Spleen (tissue), 13 donors: ENCODE measurements around the gene AGXT2. TPM values are rescaled to one million over a fixed set of nuclear protein-coding genes. Genes with fewer than 3 reads are reported as not detected.

Experiments used
- DNase-seq: peaks from one replicate; pipeline ENCODE4 v3.0.0-alpha.2; 2020
- H3K27ac ChIP-seq, 8 donors: fragments of 200-600 bp; sonication (generic) in 7 of 8; 1 replicate in 4 of 8; 2 replicates in 4 of 8; pipeline versions ENCODE4 v1.5.0 to v1.8.0; 2016 to 2021; ENCODE audit warnings: inconsistent platforms in 4 of 8, mild to moderate bottlenecking in 4 of 8, moderate library complexity in 1 of 8
- H3K27me3 ChIP-seq, 7 donors: fragments of 200-600 bp; sonication (generic) in 6 of 7; replicated peaks in 1 of 7; 1 replicate in 4 of 7; 2 replicates in 3 of 7; pipeline versions ENCODE4 v1.5.0 to v1.8.0; 2016 to 2021; ENCODE audit warnings: inconsistent platforms in 3 of 7, mild to moderate bottlenecking in 1 of 7
- H3K36me3 ChIP-seq, 6 donors: fragments of 200-600 bp; sonication (generic) in 5 of 6; 1 replicate in 4 of 6; 2 replicates in 2 of 6; pipeline versions ENCODE4 v1.5.0 to v1.8.0; 2016 to 2021; ENCODE audit warnings: inconsistent platforms in 2 of 6
- H3K4me1 ChIP-seq, 6 donors: fragments of 200-600 bp; sonication (generic) in 5 of 6; 1 replicate in 3 of 6; 2 replicates in 3 of 6; pipeline versions ENCODE4 v1.5.0 to v1.8.0; 2016 to 2021; ENCODE audit warnings: inconsistent platforms in 3 of 6
- H3K4me3 ChIP-seq, 8 donors: fragments of 200-600 bp; sonication (generic) in 7 of 8; 1 replicate in 4 of 8; 2 replicates in 4 of 8; pipeline versions ENCODE4 v1.5.0 to v1.8.0; 2016 to 2021; ENCODE audit warnings: inconsistent platforms in 4 of 8, mild to moderate bottlenecking in 4 of 8, moderate library complexity in 2 of 8
- H3K9me3 ChIP-seq, 8 donors: fragments of 200-600 bp; sonication (generic) in 7 of 8; 1 replicate in 4 of 8; 2 replicates in 4 of 8; pipeline versions ENCODE4 v1.5.0 to v1.8.0; 2016 to 2021; ENCODE audit warnings: inconsistent platforms in 4 of 8
- POLR2A ChIP-seq, 3 donors: fragments of 450-650 bp; IDR thresholded peaks; one replicate each; pipeline ENCODE4 v1.5.1; 2017; ENCODE audit warnings: antibody characterized with exemption in 3 of 3, mild to moderate bottlenecking in 1 of 3
- POLR2AphosphoS5 ChIP-seq, 3 donors: sonication (generic); formaldehyde crosslinking; IDR thresholded peaks; one replicate each; pipeline ENCODE4 v1.5.1; 2017; ENCODE audit warnings: antibody characterized with exemption in 3 of 3
- WGBS, 5 donors: extraction: QIAGEN DNeasy Blood & Tissue Kit in 3 of 5; methylation state at CpG; one replicate each; pipeline versions ENCODE4 v1.1.5 to v1.1.7; 2013 to 2018; 5-methylcytosine and 5-hydroxymethylcytosine counted together
- intact Hi-C: fragments of 100-400 bp; cut with DNase I; formaldehyde crosslinking; loops from one replicate; pipeline ENCODE4 v1.15.0; 2023; ENCODE audit warnings: low total_unique reads
- long read RNA-seq, 2 donors: transcript quantifications; one replicate each; lab custom pipeline, GENCODE V29; 2026
- polyA plus RNA-seq, 3 donors: library from polyadenylated mRNA; stranded (reverse); fragments of 200-250 nt; gene quantifications; one replicate each; pipeline ENCODE4 v1.2.1, GENCODE V29; 2013
- total RNA-seq, 7 donors: library from RNA; depleted of rRNA in 3 of 7; stranded (reverse); fragments of >200 nt in 3 of 7; fragmentation: NEBNext Ultra II Directional in 4 of 7; extraction: Animal tissue kit (Norgen Biotek cat#: 25700) in 4 of 7; gene quantifications; one replicate each; pipeline versions ENCODE4 v1.1.0 to v1.2.1, GENCODE V29; 2016 to 2021
- TF ChIP-seq, protein P1 (sequence below), 11 experiments: fragments of 200-600 bp in 7 of 11; fragments of 450-650 bp in 4 of 11; sonication (generic) in 4 of 11; IDR thresholded peaks in 8 of 11; conservative IDR thresholded peaks in 3 of 11; 1 replicate in 7 of 11; 2 replicates in 4 of 11; pipeline versions ENCODE4 v1.4.0 to v1.8.0; 2016 to 2021; ENCODE audit warnings: antibody characterized with exemption in 11 of 11, inconsistent platforms in 4 of 11, mild to moderate bottlenecking in 1 of 11
- donor health status: healthy with polysubstance abuse.
- donor health status: DM: no; HTN: no; CAD: no; lungs with moderate emphysema.
- donor health status: DM: no; HTN: no; CAD: no.
- donor health status: Bipolar disorder and iron deficiency.
- donor health status: healthy.
- donor health status: DM: no; HTN: no; CAD: no.
- donor health status: DM: yes; HTN: yes; CAD: no.

AGXT2 gene
- total RNA-seq, result not detected
- not detected for polyA plus RNA-seq
- long read RNA-seq, donor 1, result 0 reads
- long read RNA-seq, donor 2, result 0 reads

DNA sequence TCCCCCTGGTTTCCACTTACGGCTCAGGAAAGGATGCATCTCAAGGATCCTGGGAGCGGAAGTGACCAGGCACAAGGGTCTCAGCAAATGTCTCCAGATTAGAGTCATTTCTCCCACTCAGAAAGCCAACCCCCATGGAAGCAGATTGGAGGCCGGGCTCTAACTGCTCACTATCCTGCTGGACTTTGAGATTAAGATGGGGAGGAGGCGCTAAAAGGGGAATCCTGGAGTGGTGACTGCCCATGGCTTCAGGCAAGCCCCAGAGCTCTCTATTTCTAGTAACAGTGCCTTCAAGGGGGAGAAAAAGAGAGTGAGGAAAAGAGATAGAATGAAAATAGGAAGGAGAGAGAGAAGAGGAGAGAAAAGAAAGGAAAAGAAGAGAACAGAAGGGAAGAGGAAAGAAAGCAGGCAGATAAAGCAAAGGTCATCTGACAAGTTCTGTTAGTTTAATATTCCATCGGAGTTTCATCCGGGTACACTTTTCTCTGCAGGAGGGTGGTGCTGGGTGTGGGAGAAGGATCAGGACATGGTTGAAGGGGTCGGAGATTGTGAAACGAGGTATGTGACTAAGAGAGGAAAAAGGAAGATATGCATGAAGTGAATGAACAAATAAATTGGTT is at the start of gene AGXT2:
TSS of gene AGXT2 (minus strand) at position 165 of the 620 bp plus-strand sequence. CDS start at position 108, 57 bp downstream.
- WGBS, 5 donors, result 78 to 89% (median 83%) methylated on average over 8 of the region's 8 CpGs
- no peak for DNase-seq
- H3K9me3 ChIP-seq, result no peaks in the 10 kb centered on the region
- intact Hi-C loops, result no loop called here
- peaks cover 0 to 14% (median 0%) of the 10 kb centered on the region in 7 donors for H3K27me3 ChIP-seq
- no peak within 1 kb of the TSS for H3K4me3 ChIP-seq
- H3K4me1 ChIP-seq, result no peaks in the 10 kb centered on the region
- H3K27ac ChIP-seq, result no peak within 1 kb of the TSS
- TF ChIP-seq POLR2A (IDR thresholded peaks at IDR 0.05) (no peak), POLR2AphosphoS5 (IDR thresholded peaks at IDR 0.05) (no peak)
- TF ChIP-seq, protein P1, sequence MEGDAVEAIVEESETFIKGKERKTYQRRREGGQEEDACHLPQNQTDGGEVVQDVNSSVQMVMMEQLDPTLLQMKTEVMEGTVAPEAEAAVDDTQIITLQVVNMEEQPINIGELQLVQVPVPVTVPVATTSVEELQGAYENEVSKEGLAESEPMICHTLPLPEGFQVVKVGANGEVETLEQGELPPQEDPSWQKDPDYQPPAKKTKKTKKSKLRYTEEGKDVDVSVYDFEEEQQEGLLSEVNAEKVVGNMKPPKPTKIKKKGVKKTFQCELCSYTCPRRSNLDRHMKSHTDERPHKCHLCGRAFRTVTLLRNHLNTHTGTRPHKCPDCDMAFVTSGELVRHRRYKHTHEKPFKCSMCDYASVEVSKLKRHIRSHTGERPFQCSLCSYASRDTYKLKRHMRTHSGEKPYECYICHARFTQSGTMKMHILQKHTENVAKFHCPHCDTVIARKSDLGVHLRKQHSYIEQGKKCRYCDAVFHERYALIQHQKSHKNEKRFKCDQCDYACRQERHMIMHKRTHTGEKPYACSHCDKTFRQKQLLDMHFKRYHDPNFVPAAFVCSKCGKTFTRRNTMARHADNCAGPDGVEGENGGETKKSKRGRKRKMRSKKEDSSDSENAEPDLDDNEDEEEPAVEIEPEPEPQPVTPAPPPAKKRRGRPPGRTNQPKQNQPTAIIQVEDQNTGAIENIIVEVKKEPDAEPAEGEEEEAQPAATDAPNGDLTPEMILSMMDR (IDR thresholded peaks at IDR 0.05 in 8 of 11, conservative IDR thresholded peaks at IDR 0.05 in 3 of 11), result no peak
- no peaks in the 10 kb centered on the region for H3K36me3 ChIP-seq

GRCh38 chr5:35096932-35097331 is 49.2 kb upstream of the AGXT2 start:
- 60 to 87% (median 70%) methylated on average over 1 of the region's 1 CpG for WGBS, 5 donors
- H3K4me1 ChIP-seq, result peaks cover 0 to 2% (median 0%) of the 10 kb centered on the region in 6 donors
- H3K36me3 ChIP-seq, result no peaks in the 10 kb centered on the region
- H3K27ac ChIP-seq, result no peak overlapping the region
- intact Hi-C loops, result loop anchor here (10.0 kb wide), 1 partner anchor 88 kb away; no protein-coding TSS in a partner anchor
- TF ChIP-seq POLR2A (IDR thresholded peaks at IDR 0.05) (no peak), POLR2AphosphoS5 (IDR thresholded peaks at IDR 0.05) (no peak)
- TF ChIP-seq, protein P1 (IDR thresholded peaks at IDR 0.05 in 8 of 11, conservative IDR thresholded peaks at IDR 0.05 in 3 of 11), result no peak
- no peak for DNase-seq
- no peaks in the 10 kb centered on the region for H3K9me3 ChIP-seq
- peaks cover 0 to 9% (median 0%) of the 10 kb centered on the region in 7 donors for H3K27me3 ChIP-seq
- H3K4me3 ChIP-seq, result no peak overlapping the region

GRCh38 chr5:35096216-35096615 is 48.5 kb upstream of the AGXT2 start:
- DNase-seq, result no peak
- TF ChIP-seq, protein P1 (IDR thresholded peaks at IDR 0.05 in 8 of 11, conservative IDR thresholded peaks at IDR 0.05 in 3 of 11), result no peak
- TF ChIP-seq POLR2AphosphoS5 (IDR thresholded peaks at IDR 0.05), result no peak
- TF ChIP-seq POLR2A (IDR thresholded peaks at IDR 0.05), result no peak
- no peak overlapping the region for H3K4me3 ChIP-seq
- H3K9me3 ChIP-seq, result no peaks in the 10 kb centered on the region
- H3K36me3 ChIP-seq, result no peaks in the 10 kb centered on the region
- WGBS, 5 donors, result 46 to 59% (median 56%) methylated on average over 3 of the region's 3 CpGs
- H3K27ac ChIP-seq, result no peak overlapping the region
- H3K27me3 ChIP-seq, result peaks cover 0 to 9% (median 0%) of the 10 kb centered on the region in 7 donors
- H3K4me1 ChIP-seq, result peaks cover 0 to 3% (median 0%) of the 10 kb centered on the region in 6 donors
- intact Hi-C loops, result loop anchor here (10.0 kb wide), 1 partner anchor 89 kb away; no protein-coding TSS in a partner anchor

GRCh38 chr5:35095366-35095765 is 47.6 kb upstream of the AGXT2 start:
- Histone ChIP-seq H3K4me1 (peaks cover 0 to 3% (median 0%) of the 10 kb centered on the region in 6 donors), H3K4me3 (no peak overlapping the region), H3K27ac (no peak overlapping the region), H3K9me3 (no peaks in the 10 kb centered on the region), H3K27me3 (peaks cover 0 to 9% (median 0%) of the 10 kb centered on the region in 7 donors), H3K36me3 (no peaks in the 10 kb centered on the region)
- intact Hi-C loops, result loop anchor here (10.0 kb wide), 1 partner anchor 89 kb away; no protein-coding TSS in a partner anchor
- TF ChIP-seq, protein P1 (IDR thresholded peaks at IDR 0.05 in 8 of 11, conservative IDR thresholded peaks at IDR 0.05 in 3 of 11), result no peak
- TF ChIP-seq POLR2AphosphoS5 (IDR thresholded peaks at IDR 0.05), result no peak
- no peak for TF ChIP-seq POLR2A (IDR thresholded peaks at IDR 0.05)
- 84 to 94% (median 90%) methylated on average over 3 of the region's 3 CpGs for WGBS, 5 donors
- no peak for DNase-seq
